Activated naive CD8-positive, alpha-beta T cell (primary cell): Measurements from ENCODE around the gene RAB11FIP4.
"Not testable (repeated sequence)": the region's sequence is repeated elsewhere in the genome, so short reads cannot be mapped to it uniquely, and the experiment has no call there.

Experiments used
- H3K27ac Mint-ChIP-seq: one replicate; pipeline ENCODE4 v1.8.0; 2021; ENCODE audit warnings: mixed read lengths
- H3K27me3 Mint-ChIP-seq: one replicate; pipeline ENCODE4 v1.8.0; 2021; ENCODE audit warnings: mixed read lengths
- H3K36me3 Mint-ChIP-seq: one replicate; pipeline ENCODE4 v1.8.0; 2021; ENCODE audit warnings: mixed read lengths
- H3K4me1 Mint-ChIP-seq: one replicate; pipeline ENCODE4 v1.8.0; 2021; ENCODE audit warnings: low read depth, mixed read lengths
- H3K4me3 Mint-ChIP-seq: one replicate; pipeline ENCODE4 v1.8.0; 2021; ENCODE audit warnings: mild to moderate bottlenecking, mixed read lengths
- H3K9me3 Mint-ChIP-seq: one replicate; pipeline ENCODE4 v1.8.0; 2021; ENCODE audit warnings: low read depth, mixed read lengths

The RAB11FIP4 gene, protein sequence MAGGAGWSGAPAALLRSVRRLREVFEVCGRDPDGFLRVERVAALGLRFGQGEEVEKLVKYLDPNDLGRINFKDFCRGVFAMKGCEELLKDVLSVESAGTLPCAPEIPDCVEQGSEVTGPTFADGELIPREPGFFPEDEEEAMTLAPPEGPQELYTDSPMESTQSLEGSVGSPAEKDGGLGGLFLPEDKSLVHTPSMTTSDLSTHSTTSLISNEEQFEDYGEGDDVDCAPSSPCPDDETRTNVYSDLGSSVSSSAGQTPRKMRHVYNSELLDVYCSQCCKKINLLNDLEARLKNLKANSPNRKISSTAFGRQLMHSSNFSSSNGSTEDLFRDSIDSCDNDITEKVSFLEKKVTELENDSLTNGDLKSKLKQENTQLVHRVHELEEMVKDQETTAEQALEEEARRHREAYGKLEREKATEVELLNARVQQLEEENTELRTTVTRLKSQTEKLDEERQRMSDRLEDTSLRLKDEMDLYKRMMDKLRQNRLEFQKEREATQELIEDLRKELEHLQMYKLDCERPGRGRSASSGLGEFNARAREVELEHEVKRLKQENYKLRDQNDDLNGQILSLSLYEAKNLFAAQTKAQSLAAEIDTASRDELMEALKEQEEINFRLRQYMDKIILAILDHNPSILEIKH

DNA sequence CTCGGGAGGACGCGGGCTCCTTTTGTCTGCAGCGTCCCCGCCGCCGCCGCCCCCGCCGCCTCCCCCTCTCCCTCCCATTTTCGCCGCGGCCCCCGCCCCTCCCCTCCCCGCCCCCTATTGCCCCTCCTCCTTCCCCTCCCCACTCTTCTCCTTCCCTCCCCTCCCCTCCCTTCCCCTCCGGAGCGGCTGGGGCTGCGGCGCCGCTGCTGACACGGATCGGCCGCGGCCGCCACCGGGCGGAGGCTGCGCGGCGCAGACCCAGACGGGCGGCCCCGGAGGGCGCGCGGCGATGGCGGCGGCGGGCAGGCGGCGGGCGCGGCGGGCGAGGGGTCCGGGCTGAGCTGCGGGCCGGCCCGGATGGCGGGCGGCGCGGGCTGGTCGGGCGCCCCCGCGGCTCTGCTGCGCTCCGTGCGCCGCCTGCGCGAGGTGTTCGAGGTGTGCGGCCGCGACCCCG, at the start of gene RAB11FIP4:
RAB11FIP4 (plus strand) TSS at position 180 of the 454 bp plus-strand sequence; CDS start at position 358, 178 bp downstream.
- no peak within 1 kb of the TSS for H3K27ac Mint-ChIP-seq
- peaks cover 10% of the 10 kb centered on the region for H3K4me1 Mint-ChIP-seq
- peaks cover 24% of the 10 kb centered on the region for H3K27me3 Mint-ChIP-seq
- H3K36me3 Mint-ChIP-seq: no peaks in the 10 kb centered on the region
- no peaks in the 10 kb centered on the region for H3K9me3 Mint-ChIP-seq
- H3K4me3 Mint-ChIP-seq: peak within 1 kb of the TSS; percentile 79

DNA sequence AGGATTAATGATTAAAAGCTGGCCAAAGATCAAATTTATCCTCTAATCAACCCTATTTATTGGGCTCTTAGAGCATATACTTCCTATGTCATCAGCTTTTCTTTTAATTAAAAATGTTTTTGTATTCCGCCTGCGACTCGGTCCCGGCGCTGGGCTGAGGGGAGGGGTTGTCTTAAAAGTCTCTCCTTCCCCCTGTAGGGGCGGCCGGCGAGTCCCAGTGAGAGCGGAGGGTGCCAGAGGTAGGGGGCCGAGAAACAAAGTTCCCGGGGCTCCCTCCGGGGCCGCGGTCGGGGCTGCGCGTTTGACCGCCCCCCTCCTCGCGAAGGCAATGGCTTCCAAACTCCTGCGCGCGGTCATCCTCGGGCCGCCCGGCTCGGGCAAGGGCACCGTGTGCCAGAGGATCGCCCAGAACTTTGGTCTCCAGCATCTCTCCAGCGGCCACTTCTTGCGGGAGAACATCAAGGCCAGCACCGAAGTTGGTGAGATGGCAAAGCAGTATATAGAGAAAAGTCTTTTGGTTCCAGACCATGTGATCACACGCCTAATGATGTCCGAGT, 46.2 kb upstream of the RAB11FIP4 start:
- H3K4me3 Mint-ChIP-seq, H3K27me3 Mint-ChIP-seq, H3K27ac Mint-ChIP-seq, H3K9me3 Mint-ChIP-seq, H3K4me1 Mint-ChIP-seq: not testable (repeated sequence)
- peaks cover 26% of the 10 kb centered on the region for H3K36me3 Mint-ChIP-seq

DNA sequence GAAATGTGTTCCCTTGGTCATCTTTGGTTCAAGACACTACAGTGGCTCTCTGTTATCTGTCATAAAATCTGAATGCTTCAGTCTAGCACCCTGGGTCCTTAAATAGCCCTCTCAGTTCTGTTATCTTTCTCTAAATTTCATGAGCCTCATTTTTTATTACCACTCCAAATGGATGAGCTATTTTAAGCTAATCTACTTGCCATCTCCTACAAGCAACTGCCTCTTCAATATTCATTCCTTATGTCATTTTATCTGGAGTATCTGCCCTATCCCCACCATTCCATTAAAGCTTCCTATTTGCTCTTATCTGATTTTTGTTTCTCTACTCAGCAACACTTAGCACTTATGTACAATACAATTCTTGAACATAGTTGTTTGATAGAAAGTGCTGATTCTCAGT, 42.0 kb upstream of the RAB11FIP4 start:
- peak overlapping the region; percentile 1 for H3K27ac Mint-ChIP-seq

DNA sequence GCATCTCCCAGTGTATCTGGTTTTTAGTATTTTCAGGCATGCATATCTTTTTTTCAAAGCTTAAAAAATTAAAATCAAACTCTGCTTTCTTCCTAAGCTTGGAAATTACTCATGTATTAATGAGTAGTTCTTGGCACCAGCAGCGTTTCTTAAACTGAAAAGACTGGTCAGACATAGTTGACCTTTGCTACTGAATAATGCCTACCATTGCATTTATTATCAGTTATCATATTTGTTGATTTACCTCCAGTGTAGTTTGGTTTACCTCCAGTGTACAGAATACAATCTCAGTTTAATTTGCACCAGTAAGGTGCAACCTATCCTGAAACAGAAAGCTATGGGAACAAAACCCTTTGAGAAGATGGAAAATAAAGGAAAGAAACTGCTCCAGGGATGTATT, 35.5 kb upstream of the RAB11FIP4 start:
- no peak overlapping the region for H3K27ac Mint-ChIP-seq
- H3K4me1 Mint-ChIP-seq: no peaks in the 10 kb centered on the region
- peaks cover 21% of the 10 kb centered on the region for H3K36me3 Mint-ChIP-seq
- no peaks in the 10 kb centered on the region for H3K27me3 Mint-ChIP-seq
- no peak overlapping the region for H3K4me3 Mint-ChIP-seq
- no peaks in the 10 kb centered on the region for H3K9me3 Mint-ChIP-seq

More for the DNA sequence above, 42.0 kb upstream of the RAB11FIP4 start:
- H3K9me3 Mint-ChIP-seq: no peaks in the 10 kb centered on the region
- no peaks in the 10 kb centered on the region for H3K27me3 Mint-ChIP-seq
- peaks cover 22% of the 10 kb centered on the region for H3K36me3 Mint-ChIP-seq
- no peak overlapping the region for H3K4me3 Mint-ChIP-seq
- peaks cover 4% of the 10 kb centered on the region for H3K4me1 Mint-ChIP-seq

DNA sequence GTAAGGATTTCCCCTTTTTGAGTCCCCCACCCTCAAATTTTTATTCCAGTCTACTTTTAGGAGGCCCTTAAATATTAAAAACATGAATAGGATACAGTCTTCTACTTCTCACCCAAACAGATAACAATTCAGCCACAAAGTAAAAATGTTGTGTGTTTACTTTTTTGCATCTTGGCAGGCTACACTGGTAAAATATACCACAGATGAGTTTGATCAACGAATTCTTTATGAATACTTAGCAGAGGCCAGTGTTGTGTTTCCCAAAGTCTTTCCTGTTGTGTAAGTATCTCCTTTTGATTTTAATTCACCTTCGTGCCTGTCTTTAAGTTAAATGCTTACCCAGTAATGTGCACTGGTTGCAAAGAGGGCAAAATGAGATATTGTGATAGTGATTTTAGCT, 34.4 kb upstream of the RAB11FIP4 start:
- Mint-ChIP-seq H3K36me3 (peaks cover 27% of the 10 kb centered on the region), H3K4me1 (no peaks in the 10 kb centered on the region), H3K27ac (no peak overlapping the region), H3K27me3 (no peaks in the 10 kb centered on the region), H3K4me3 (no peak overlapping the region), H3K9me3 (no peaks in the 10 kb centered on the region)

DNA sequence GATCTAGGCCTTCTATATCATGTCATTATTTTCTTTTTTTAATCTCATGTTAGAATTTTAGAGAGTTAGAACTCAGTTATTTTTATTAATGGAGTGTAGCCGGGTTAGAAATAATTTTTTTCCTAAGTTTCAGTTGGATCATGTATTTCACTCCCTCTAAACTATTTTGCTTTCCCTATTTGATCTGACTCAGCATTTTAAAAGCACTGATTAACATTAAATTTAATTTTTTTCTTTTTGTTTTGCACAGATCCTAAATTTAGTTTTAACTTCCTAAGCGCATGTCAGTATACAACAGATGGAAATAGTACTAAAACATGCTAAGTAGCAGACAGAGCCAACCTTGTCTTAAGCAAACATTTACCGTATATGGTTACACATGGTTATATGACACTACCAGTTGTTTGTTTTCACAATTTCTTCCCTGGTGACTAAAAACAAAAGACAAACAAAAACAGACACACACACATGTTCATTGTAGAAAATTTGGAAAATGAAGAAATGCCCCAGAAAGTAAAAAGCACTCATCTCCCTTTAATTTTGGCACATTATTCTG, 33.6 kb upstream of the RAB11FIP4 start:
- Mint-ChIP-seq H3K27ac (no peak overlapping the region), H3K4me1 (no peaks in the 10 kb centered on the region), H3K36me3 (peaks cover 27% of the 10 kb centered on the region), H3K9me3 (no peaks in the 10 kb centered on the region), H3K4me3 (no peak overlapping the region), H3K27me3 (no peaks in the 10 kb centered on the region)

DNA sequence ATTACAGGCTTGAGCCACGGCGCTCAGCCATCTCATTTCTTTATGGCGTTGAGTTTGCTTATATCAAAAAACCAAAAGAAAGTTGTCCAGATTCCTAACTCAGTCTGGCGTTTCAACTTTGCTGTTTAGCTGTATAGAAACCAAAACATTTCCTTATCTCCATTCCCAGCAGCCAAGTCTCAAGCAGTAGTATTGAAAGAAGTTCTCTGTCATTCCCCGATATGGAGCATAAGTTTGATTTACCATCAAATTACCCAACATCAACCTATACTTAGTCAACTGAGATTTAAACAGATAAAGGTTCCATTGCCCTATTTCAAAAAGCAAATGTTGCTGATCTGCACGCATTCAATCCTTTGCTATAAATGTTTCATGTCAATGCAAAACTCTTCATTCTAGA, 27.5 kb upstream of the RAB11FIP4 start:
- H3K9me3 Mint-ChIP-seq: no peaks in the 10 kb centered on the region
- peaks cover 19% of the 10 kb centered on the region for H3K36me3 Mint-ChIP-seq
- H3K27me3 Mint-ChIP-seq: no peaks in the 10 kb centered on the region
- no peak overlapping the region for H3K4me3 Mint-ChIP-seq
- H3K27ac Mint-ChIP-seq: no peak overlapping the region
- H3K4me1 Mint-ChIP-seq: no peaks in the 10 kb centered on the region

DNA sequence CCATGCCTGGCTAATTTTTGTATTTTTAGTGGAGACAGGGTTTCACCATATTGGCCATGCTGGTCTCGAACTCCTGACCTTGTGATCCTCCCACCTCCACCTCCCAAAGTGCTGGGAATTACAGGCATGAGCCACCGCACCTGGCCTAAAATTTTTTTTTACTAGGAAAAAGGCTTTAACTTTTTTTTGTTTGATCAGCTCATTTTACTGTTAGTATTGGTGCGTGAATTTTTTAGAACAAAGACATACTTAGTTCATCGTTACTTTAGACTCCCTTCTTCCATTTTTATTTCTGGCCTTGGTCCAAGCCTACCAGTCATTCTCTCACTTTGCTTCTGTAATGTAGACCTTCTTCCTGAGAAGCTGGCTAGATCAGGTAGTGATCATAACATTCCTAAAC, 25.4 kb upstream of the RAB11FIP4 start:
- H3K9me3 Mint-ChIP-seq: no peaks in the 10 kb centered on the region
- H3K4me1 Mint-ChIP-seq: peaks cover 4% of the 10 kb centered on the region
- H3K27ac Mint-ChIP-seq: no peak overlapping the region
- peaks cover 13% of the 10 kb centered on the region for H3K36me3 Mint-ChIP-seq
- H3K27me3 Mint-ChIP-seq: no peaks in the 10 kb centered on the region
- H3K4me3 Mint-ChIP-seq: no peak overlapping the region

DNA sequence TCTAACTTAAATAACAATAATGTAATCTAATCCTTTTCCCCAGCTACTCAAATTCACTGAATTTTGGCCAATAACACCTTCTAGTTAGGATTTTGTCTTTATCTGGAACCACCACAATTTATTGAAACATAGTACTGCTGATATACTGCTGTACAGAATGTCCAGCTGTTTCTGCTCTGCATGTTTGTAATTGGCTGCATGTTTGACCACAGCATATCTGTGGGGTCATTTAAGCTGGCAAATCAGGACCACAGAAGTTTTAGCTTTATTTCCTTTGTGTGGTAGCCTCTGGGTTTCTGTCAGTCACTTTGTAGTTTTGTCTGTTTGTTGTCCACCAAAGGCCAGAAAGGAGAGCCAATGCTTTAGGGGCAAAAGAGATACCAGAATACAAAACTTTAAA, 22.2 kb upstream of the RAB11FIP4 start:
- peak overlapping the region; percentile 47 for H3K27ac Mint-ChIP-seq
- no peaks in the 10 kb centered on the region for H3K9me3 Mint-ChIP-seq
- peaks cover 20% of the 10 kb centered on the region for H3K4me1 Mint-ChIP-seq
- H3K4me3 Mint-ChIP-seq: no peak overlapping the region
- H3K27me3 Mint-ChIP-seq: no peaks in the 10 kb centered on the region
- peaks cover 10% of the 10 kb centered on the region for H3K36me3 Mint-ChIP-seq

DNA sequence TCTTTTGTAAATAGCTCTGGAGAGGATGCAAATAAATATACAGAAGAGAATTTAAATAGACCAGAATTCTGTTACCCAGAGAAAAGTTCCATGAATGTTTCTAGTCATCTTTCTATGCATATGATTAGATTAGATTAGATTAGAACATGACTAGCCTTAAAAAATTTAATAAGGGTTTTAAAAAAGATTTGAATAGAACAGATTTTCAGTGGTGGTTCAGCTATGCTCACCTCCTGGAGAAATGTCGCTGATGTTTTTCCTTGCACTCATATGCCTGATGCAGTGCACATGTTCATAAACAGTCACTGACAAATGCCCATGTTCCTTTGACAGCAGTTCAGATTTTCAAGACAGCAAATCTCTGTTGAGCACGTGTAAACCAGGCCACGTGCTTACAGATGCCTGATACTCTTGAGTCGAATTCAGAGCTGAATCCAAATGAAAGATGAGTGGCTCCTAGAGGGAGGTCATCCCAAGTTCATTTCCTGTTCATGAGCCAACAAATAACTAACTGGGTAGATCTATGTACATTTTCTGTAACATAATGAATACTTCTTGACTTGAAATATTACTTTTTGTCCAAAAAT, 19.9 kb upstream of the RAB11FIP4 start:
- no peaks in the 10 kb centered on the region for H3K27me3 Mint-ChIP-seq
- no peak overlapping the region for H3K4me3 Mint-ChIP-seq
- H3K4me1 Mint-ChIP-seq: peaks cover 20% of the 10 kb centered on the region
- peaks cover 8% of the 10 kb centered on the region for H3K36me3 Mint-ChIP-seq
- peak overlapping the region; percentile 79 for H3K27ac Mint-ChIP-seq
- no peaks in the 10 kb centered on the region for H3K9me3 Mint-ChIP-seq

DNA sequence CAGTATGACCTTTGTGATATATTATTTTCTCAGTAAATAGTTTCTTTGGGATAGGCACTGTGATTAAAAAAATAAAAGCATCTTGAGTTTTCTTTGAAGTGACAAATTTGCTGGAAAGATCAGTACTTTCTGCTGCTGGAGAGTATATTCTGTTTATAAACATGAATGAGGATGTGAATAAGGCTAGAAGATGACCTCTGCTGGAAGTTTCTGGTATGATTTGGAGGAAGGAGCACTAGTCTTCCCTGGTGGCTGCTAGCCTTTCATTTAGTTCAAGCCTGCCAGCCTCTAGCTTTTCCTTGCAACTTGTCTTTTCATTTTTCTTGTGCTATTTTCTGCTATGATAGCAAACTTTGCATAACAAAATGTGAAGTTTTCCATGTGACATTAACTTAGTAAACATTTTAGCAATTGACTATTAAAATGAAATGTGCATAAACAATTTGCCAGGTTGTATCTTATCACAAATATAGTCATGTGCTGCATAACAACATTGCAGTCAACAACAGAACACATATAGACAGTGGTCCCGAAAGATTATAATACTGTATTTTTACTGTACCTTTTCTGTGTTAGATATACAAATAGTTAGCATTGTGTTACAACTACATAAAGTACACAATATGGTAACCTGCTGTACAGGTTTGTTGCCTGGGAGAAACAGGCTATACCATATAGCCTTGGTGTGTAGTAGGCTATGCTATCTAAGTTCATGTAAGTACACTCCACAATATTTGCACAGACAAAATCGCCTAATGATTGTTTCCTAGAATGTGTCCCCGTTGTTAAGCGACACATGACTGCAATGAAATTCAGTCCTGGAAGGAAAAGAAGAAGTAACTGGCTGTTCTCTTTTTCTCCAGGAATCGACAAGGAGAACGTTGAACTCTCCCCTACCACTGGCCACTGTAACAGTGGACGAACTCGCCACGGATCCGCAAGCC, 18.1 kb upstream of the RAB11FIP4 start:
- Mint-ChIP-seq H3K4me3 (no peak overlapping the region), H3K36me3 (peaks cover 4% of the 10 kb centered on the region), H3K4me1 (peaks cover 20% of the 10 kb centered on the region), H3K9me3 (no peaks in the 10 kb centered on the region), H3K27ac (no peak overlapping the region), H3K27me3 (no peaks in the 10 kb centered on the region)

DNA sequence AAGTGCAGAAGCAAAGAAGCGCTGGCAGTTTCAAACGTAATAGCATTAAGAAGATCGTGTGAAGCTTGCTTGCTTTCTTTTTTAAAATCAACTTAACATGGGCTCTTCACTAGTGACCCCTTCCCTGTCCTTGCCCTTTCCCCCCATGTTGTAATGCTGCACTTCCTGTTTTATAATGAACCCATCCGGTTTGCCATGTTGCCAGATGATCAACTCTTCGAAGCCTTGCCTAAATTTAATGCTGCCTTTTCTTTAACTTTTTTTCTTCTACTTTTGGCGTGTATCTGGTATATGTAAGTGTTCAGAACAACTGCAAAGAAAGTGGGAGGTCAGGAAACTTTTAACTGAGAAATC, 17.4 kb upstream of the RAB11FIP4 start:
- H3K36me3 Mint-ChIP-seq: peaks cover 4% of the 10 kb centered on the region
- H3K4me3 Mint-ChIP-seq: no peak overlapping the region
- H3K9me3 Mint-ChIP-seq: no peaks in the 10 kb centered on the region
- H3K27ac Mint-ChIP-seq: no peak overlapping the region
- H3K27me3 Mint-ChIP-seq: no peaks in the 10 kb centered on the region
- H3K4me1 Mint-ChIP-seq: peaks cover 20% of the 10 kb centered on the region

DNA sequence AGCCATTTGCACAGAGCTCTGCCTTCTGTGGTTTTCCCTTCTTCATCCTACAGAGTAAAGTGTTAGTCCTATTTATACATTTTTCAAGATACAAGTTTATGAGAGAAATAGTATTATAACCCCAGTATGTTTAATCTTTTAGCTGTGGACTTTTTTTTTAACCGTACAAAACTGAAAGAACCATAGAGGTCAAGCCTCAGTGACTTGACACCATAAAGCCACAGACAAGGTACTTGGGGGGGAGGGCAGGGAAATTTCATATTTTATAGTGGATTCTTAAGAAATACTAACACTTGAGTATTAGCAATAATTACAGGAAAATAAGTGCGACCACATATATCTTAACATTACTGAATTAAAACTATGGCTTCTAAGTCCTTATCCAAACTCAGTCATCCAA, 17.0 kb upstream of the RAB11FIP4 start:
- no peaks in the 10 kb centered on the region for H3K9me3 Mint-ChIP-seq
- no peaks in the 10 kb centered on the region for H3K27me3 Mint-ChIP-seq
- H3K4me3 Mint-ChIP-seq: no peak overlapping the region
- H3K27ac Mint-ChIP-seq: no peak overlapping the region
- H3K4me1 Mint-ChIP-seq: peaks cover 20% of the 10 kb centered on the region
- H3K36me3 Mint-ChIP-seq: peaks cover 4% of the 10 kb centered on the region

DNA sequence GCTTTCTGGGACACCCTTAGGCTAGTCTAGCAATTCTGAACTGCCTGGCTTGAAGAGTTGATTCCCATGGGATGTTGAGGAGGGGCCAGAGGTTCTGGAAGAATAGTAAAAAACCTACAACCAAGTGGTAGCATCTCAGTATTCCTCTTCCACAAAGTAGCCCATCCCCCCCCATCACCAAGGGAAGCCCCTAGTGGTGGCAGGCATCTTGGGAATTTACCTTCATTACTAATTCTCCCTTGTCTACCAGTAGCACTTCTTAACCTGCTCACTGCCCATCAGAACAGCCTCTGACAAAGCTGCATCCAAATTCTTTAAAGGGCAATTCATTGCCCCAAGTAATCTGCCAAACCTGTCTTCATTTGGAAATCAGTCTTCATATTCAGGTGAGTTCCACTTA, 12.8 kb upstream of the RAB11FIP4 start:
- H3K4me1 Mint-ChIP-seq: no peaks in the 10 kb centered on the region
- H3K4me3 Mint-ChIP-seq: no peak overlapping the region
- peaks cover 2% of the 10 kb centered on the region for H3K36me3 Mint-ChIP-seq
- H3K27ac Mint-ChIP-seq: no peak overlapping the region
- no peaks in the 10 kb centered on the region for H3K27me3 Mint-ChIP-seq
- no peaks in the 10 kb centered on the region for H3K9me3 Mint-ChIP-seq
